OCI-LY7 (cell line): ENCODE data around the gene LAMB3.
A peak's percentile ranks its signal among the peaks of the same experiment; 100 is the strongest.

Experiments
- EZH2phosphoT487 ChIP-seq: fragments of 200-600 bp; sonication (generic); IDR thresholded peaks from 2 replicates; pipeline ENCODE4 v1.6.1; 2018; ENCODE audit warnings: low read depth, borderline replicate concordance, mild to moderate bottlenecking, mixed run types, antibody characterized with exemption, low read length, moderate library complexity, mixed read lengths
- TF ChIP-seq, protein P1 (sequence below): fragments of 200-600 bp; sonication (generic); conservative IDR thresholded peaks from 2 replicates; pipeline ENCODE4 v1.5.1; 2014; ENCODE audit warnings: mild to moderate bottlenecking, antibody characterized with exemption, low read length, moderate library complexity, mixed read lengths

DNA sequence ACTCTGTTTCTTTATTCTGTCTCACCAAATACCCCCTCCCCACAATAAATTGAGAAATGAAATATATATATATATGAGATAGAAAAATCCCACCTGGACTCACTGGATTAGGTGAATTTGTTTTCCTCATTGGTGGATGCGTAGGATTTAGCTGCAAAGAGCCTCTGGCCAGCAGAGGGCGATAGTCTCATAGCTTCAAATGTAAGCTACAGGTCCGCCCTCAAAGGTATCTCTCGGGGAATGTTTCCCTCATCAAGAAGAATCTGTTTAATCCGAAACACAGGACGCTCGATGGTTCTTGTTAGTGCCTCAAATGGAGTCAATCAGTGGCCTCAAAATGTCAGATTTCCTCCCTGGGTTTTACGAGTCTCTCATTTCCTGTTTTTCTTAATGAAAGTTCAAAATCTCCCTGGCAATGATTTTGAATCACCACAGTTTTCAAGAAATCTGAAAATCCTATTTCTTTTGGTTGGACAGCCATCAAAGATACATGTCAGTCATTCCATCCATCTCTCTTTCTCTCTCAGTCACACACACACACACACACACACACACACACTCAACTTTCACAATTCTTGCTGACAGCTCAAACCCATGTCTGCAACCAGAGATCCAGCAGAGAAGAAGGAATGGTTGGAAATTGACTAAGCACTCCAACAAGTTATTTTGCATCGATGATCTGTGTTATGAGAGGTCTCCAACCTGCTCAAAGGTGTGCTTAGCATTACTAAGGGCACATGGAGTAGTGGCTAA is 82.6 kb downstream of the LAMB3 start:
- TF ChIP-seq, protein P1, sequence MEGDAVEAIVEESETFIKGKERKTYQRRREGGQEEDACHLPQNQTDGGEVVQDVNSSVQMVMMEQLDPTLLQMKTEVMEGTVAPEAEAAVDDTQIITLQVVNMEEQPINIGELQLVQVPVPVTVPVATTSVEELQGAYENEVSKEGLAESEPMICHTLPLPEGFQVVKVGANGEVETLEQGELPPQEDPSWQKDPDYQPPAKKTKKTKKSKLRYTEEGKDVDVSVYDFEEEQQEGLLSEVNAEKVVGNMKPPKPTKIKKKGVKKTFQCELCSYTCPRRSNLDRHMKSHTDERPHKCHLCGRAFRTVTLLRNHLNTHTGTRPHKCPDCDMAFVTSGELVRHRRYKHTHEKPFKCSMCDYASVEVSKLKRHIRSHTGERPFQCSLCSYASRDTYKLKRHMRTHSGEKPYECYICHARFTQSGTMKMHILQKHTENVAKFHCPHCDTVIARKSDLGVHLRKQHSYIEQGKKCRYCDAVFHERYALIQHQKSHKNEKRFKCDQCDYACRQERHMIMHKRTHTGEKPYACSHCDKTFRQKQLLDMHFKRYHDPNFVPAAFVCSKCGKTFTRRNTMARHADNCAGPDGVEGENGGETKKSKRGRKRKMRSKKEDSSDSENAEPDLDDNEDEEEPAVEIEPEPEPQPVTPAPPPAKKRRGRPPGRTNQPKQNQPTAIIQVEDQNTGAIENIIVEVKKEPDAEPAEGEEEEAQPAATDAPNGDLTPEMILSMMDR: peak; percentile 94
- TF ChIP-seq EZH2phosphoT487: no peak
